RPMI7951 (cell line): ENCODE measurements around the gene ZNF226. TPM values are rescaled to one million over a fixed set of nuclear protein-coding genes. Genes with fewer than 3 reads are reported as not detected.
"Not testable (repeated sequence)": the region's sequence is repeated elsewhere in the genome, so short reads cannot be mapped to it uniquely, and the experiment has no call there.

Experiments used
- DNase-seq: peaks from one replicate; pipeline ENCODE4 v3.0.0-alpha.2; 2012; ENCODE audit warnings: low read depth
- total RNA-seq: library from RNA; depleted of rRNA; stranded (reverse); fragments of >200 nt; shearing (Covaris generic); gene quantifications from 2 replicates; pipeline ENCODE4 v1.2.3, GENCODE V29; 2014; rRNA removed

The ZNF226 gene
- total RNA-seq, 1 experiment from 2014 or later, result 32.9 TPM

DNA sequence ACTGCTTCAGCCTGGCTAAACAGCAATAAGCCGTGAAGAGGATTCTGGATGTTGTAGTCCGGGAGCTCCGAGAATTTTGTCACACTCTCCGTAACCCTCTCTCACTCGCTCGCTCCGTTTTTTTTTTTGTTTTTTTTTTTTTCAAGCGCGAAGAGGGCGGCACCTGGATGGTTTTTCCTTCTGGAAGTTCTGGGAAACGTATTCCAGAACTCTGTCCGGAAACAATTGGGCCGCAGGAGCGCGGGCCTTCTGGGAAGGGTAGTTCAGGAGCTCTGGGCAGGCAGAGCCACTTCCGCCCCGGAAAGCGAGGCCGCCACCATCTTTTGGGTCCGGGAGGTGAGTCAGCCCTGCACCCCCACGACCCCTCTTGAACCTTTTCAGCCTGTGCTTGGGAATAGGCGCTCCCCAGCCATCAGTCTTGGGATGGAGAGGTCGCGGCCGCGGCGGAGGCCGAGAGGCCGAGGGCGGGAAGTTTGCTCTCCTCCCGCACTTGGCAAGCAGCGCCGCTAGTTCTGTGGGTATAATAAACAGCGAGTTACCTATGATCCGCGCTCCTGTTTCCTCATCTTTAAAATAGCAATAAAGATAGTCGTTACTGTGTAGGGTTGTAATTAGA lies 47.5 kb downstream of the ZNF226 start, which contains the start of gene ZNF227:
ZNF227 (plus strand) TSS at position 283 of the 616 bp plus-strand sequence. CDS start 5,261 bp downstream, outside the sequence.
- DNase-seq, result peak; percentile 98

DNA sequence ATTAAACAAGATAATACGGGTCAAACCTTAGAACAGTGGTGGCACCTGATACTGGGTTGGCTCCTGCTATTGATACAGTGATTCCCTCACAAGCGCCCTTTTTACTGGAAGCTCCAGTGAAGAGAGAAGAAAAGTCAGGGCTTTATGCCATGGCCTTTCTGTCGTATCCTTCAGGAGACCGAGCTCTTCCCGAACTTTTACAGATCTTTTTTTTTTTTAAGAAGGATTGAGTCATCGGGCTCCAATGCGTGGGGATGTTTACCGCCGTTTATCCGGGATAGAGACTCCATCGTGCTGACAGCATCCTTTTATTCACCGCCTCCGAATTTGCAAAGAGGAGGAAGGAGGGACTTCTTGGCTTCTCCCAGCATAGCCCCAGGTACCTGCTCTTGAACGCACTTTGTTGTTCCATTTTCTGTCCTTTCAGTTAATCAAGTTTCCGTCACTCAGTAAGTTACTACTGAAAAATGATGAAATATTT lies 48.0 kb downstream of the ZNF226 start:
- DNase-seq, result peak; percentile 53

DNA sequence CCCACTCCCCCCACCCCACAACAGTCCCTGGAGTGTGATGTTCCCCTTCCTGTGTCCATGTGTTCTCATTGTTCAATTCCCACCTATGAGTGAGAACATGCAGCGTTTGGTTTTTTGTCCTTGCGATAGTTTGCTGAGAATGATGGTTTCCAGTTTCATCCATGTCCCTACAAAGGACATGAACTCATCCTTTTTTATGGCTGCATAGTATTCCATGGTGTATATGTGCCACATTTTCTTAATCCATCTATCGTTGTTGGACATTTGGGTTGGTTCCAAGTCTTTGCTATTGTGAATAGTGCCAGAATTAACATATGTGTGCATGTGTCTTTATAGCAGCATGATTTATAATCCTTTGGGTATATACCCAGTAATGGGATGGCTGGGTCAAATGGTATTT lies 55.0 kb downstream of the ZNF226 start:
- not testable (repeated sequence) for DNase-seq

DNA sequence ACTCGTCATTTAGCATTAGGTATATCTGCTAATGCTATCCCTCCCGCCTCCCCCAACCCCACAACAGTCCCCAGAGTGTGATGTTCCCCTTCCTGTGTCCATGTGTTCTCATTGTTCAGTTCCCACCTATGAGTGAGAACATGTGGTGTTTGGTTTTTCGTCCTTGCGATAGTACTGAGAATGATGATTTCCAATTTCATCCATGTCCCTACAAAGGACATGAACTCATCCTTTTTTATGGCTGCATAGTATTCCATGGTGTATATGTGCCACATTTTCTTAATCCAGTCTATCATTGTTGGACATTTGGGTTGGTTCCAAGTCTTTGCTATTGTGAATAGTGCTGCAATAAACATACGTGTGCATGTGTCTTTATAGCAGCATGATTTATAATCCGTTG lies 55.9 kb downstream of the ZNF226 start:
- DNase-seq, result not testable (repeated sequence)

DNA sequence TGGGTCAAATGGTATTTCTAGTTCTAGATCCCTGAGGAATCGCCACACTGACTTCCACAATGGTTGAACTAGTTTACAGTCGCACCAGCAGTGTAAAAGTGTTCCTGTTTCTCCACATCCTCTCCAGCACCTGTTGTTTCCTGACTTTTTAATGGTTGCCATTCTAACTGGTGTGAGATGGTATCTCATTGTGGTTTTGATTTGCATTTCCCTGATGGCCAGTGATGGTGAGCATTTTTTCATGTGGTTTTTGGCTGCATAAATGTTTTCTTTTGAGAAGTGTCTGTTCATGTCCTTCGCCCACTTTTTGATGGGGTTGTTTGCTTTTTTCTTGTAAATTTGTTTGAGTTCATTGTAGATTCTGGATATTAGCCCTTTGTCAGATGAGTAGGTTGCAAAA lies 56.4 kb downstream of the ZNF226 start:
- not testable (repeated sequence) for DNase-seq

Other genes with a start within 250 kb of the ZNF226 start
- 14.3 and 20.1 TPM in 2 replicates for gene ZNF45, start 229.8 kb upstream of the ZNF226 start, total RNA-seq
- gene ZNF221, start 213.9 kb upstream of the ZNF226 start, total RNA-seq, result 5.2 TPM in 2 replicates
- 4.6 and 6.0 TPM in 2 replicates for gene ZNF155, start 180.9 kb upstream of the ZNF226 start, total RNA-seq
- 4.8 and 5.0 TPM in 2 replicates for gene ZNF230, start 162.1 kb upstream of the ZNF226 start, total RNA-seq
- gene ZNF222, start 139.7 kb upstream of the ZNF226 start, total RNA-seq, result 4.8 and 6.2 TPM in 2 replicates
- 3.6 and 5.3 TPM in 2 replicates for gene ZNF223, start 113.1 kb upstream of the ZNF226 start, total RNA-seq
- 3.4 and 3.5 TPM in 2 replicates for gene ZNF284, start 92.9 kb upstream of the ZNF226 start, total RNA-seq
- 13.2 and 15.7 TPM in 2 replicates for gene ZNF224, start 70.7 kb upstream of the ZNF226 start, total RNA-seq
- gene ZNF225, start 51.7 kb upstream of the ZNF226 start, total RNA-seq, result 3.1 and 4.1 TPM in 2 replicates
- 6.7 and 7.0 TPM in 2 replicates for gene ZNF234, start 23.5 kb upstream of the ZNF226 start, total RNA-seq
- gene ZNF227, start 47.4 kb downstream of the ZNF226 start, total RNA-seq, result 18.6 and 23.3 TPM in 2 replicates
- 0.98 and 1.2 TPM in 2 replicates for gene ZNF233, start 94.8 kb downstream of the ZNF226 start, total RNA-seq
- gene ZNF235, start 139.9 kb downstream of the ZNF226 start, total RNA-seq, result 4.5 and 5.0 TPM in 2 replicates
- 6.2 TPM in 2 replicates for gene ZNF112, start 191.6 kb downstream of the ZNF226 start, total RNA-seq
- gene ZNF285, start 236.5 kb downstream of the ZNF226 start, total RNA-seq, result 3.1 and 3.8 TPM in 2 replicates